Activated T-cell treated with anti-CD3 and anti-CD28 coated beads, Interleukin-2, amount 50 U/mL, for 4 hours (primary cell): Measurements from ENCODE around the gene NEXN. TPM values are rescaled to one million over a fixed set of nuclear protein-coding genes. Genes with fewer than 3 reads are reported as not detected.

Experiments used
- ATAC-seq, 2 donors: fragments of 200-7000 bp; cut with Tn5 transposase; one replicate each; pipeline ENCODE4 v1.10.0; 2021
- DNase-seq: peaks from one replicate; pipeline ENCODE4 v3.0.0-alpha.2; 2020
- H3K27me3 Mint-ChIP-seq: one replicate; pipeline ENCODE4 v1.8.0; 2021; ENCODE audit warnings: low read depth, mixed read lengths
- H3K36me3 Mint-ChIP-seq: one replicate; pipeline ENCODE4 v1.8.0; 2022; ENCODE audit warnings: mixed read lengths; ENCODE audit not compliant: insufficient read depth
- H3K4me1 Mint-ChIP-seq: one replicate; pipeline ENCODE4 v1.8.0; 2021; ENCODE audit warnings: low read depth, mixed read lengths
- H3K4me3 Mint-ChIP-seq: one replicate; pipeline ENCODE4 v1.8.0; 2021; ENCODE audit warnings: mild to moderate bottlenecking, moderate library complexity, mixed read lengths
- H3K9me3 Mint-ChIP-seq: one replicate; pipeline ENCODE4 v1.8.0; 2021; ENCODE audit warnings: mixed read lengths
- total RNA-seq, 3 donors: library from RNA; stranded (reverse); gene quantifications; one replicate each; pipeline ENCODE4 v1.2.1, GENCODE V29; 2021

Gene NEXN
- total RNA-seq, 3 donors from 2014 or later: 0.32 to 0.60 (median 0.40) TPM

DNA sequence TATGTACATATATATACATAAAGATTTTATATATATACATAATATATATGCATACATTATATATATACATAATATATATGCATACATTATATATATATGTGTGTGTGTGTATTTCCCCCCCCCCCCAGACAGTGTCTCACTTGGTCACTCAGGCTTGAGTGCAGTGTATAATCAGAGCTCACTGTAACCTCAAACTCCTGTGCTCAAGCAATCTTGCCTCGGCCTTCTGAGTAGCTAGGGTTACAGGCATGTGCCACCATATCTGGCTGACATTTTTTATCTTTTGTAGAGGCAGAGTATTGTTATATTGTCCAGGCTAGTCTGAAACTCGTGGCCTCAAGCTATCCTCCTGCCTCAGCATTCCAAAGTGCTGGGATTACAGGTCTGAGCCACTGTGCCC, 99.5 kb downstream of the NEXN start:
- ATAC-seq (no peak), DNase-seq (no peak)
- peaks cover 32% of the 10 kb centered on the region for H3K4me1 Mint-ChIP-seq
- no peak overlapping the region for H3K4me3 Mint-ChIP-seq
- no peaks in the 10 kb centered on the region for H3K9me3 Mint-ChIP-seq
- H3K36me3 Mint-ChIP-seq: peaks cover 13% of the 10 kb centered on the region
- no peaks in the 10 kb centered on the region for H3K27me3 Mint-ChIP-seq

DNA sequence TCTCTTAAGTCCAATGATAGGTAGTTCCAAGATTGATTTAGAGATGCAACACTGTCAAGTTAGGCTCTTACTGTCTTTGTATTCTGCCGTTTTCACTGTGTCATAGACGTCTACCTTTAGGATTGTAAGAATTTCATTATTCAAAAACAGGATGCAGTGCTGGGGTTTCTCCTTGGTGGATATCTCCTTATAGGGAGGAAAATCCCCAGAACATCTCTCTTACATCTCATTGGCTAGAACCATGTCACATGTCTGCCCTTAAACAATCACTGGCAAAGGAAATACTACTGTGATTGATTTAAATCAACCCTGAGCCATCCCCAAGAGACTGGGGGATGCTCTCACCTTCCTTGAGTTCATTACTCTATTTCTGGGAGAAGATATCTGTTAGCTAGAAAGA, 101.3 kb downstream of the NEXN start:
- H3K4me3 Mint-ChIP-seq: no peak overlapping the region
- H3K9me3 Mint-ChIP-seq: no peaks in the 10 kb centered on the region
- H3K4me1 Mint-ChIP-seq: peaks cover 27% of the 10 kb centered on the region
- peaks cover 15% of the 10 kb centered on the region for H3K36me3 Mint-ChIP-seq
- ATAC-seq: no peak
- no peaks in the 10 kb centered on the region for H3K27me3 Mint-ChIP-seq
- no peak for DNase-seq

DNA sequence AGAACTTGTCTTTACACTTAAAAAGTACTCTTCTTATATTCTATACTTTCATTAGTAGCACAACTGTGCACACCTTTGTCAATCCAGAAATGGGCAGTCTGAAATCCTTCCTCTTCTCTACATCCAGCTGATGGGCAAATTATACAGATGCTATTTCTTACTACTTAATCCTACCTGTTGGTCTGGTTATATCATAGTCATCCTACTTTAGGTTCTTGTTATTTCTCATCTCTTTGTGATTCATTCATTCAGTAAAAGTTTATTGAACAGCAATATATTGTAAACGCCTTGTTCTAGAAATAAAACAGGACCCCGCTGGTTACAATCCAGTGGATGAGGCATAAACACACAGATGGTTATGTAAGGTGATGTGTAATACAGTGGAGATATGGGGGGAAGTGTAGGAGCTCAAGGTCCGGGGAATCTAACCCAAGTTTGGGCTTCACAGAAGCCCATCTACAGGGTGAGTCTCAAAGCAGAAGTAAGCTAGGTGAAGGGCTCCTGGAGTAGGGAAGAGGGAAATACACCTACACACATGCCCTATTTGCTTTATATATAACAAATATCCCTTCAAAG, 102.3 kb downstream of the NEXN start:
- H3K27me3 Mint-ChIP-seq: no peaks in the 10 kb centered on the region
- no peak overlapping the region for H3K4me3 Mint-ChIP-seq
- no peaks in the 10 kb centered on the region for H3K9me3 Mint-ChIP-seq
- H3K36me3 Mint-ChIP-seq: peaks cover 14% of the 10 kb centered on the region
- ATAC-seq (no peak), DNase-seq (no peak)
- H3K4me1 Mint-ChIP-seq: peaks cover 24% of the 10 kb centered on the region

DNA sequence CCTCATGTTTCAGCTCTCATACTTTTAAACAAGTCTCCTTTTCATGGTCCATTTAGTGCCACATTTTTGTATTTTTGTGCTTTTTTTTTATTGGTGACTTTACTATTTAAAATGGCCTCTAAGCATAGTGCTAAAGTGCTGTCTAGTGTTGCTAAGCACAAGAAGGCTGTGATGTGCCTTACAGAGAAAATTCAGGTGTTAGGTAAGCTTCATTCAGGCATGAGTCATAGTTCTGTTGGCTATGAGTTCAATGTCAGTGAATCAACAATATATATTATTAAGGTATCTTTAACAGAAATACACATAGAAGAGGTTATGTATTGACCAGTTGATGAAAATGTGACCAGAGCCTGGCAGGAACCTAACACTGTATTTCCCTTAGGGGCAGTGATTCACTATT, 103.2 kb downstream of the NEXN start:
- DNase-seq (no peak), ATAC-seq (no peak)
- no peaks in the 10 kb centered on the region for H3K9me3 Mint-ChIP-seq
- H3K27me3 Mint-ChIP-seq: no peaks in the 10 kb centered on the region
- no peak overlapping the region for H3K4me3 Mint-ChIP-seq
- H3K36me3 Mint-ChIP-seq: peaks cover 12% of the 10 kb centered on the region
- peaks cover 20% of the 10 kb centered on the region for H3K4me1 Mint-ChIP-seq

Other genes with a start within 250 kb of the NEXN start
- 10 to 100 TPM; 54.4 to 56.1 (median 55.8) TPM for gene ZZZ3, start 206.0 kb upstream of the NEXN start, total RNA-seq
- gene USP33, start 128.8 kb upstream of the NEXN start, total RNA-seq: 10 to 100 TPM; 30.2 to 38.1 (median 32.1) TPM
- gene MIGA1, start 109.0 kb upstream of the NEXN start, total RNA-seq: 1 to 10 TPM; 6.4 to 8.2 (median 6.8) TPM
- gene FUBP1, start 90.4 kb downstream of the NEXN start, total RNA-seq: 100 to 1,000 TPM; 262 to 285 (median 277) TPM
- gene DNAJB4, start 116.3 kb downstream of the NEXN start, total RNA-seq: 1 to 10 TPM; 5.4 to 6.6 (median 5.5) TPM
- under 1 TPM in 2 of 3 donors, not detected in 1; 0.11 to 0.35 TPM for gene GIPC2, start 157.3 kb downstream of the NEXN start, total RNA-seq